Keratinocyte (primary cell): ENCODE measurements around the gene MUC4. TPM values are rescaled to one million over a fixed set of nuclear protein-coding genes. Genes with fewer than 3 reads are reported as not detected.

Experiments used
- DNase-seq: peaks from one replicate; pipeline ENCODE4 v3.0.0-alpha.2; 2011; ENCODE audit warnings: low read depth, missing footprints, low spot score
- FAIRE-seq: peaks from 2 replicates; lab custom pipeline; 2011; peaks lifted over from hg19 to GRCh38; lab: Jason Lieb, UNC
- H2AFZ ChIP-seq: 2 replicates; pipeline ENCODE4 v1.6.0; 2012; ENCODE audit warnings: low read length, control low read depth, inconsistent platforms; ENCODE audit not compliant: control insufficient read depth
- H3K27ac ChIP-seq: 2 replicates; pipeline ENCODE4 v1.5.1; 2011; ENCODE audit warnings: low read length; ENCODE audit not compliant: control insufficient read depth, insufficient read depth
- H3K27me3 ChIP-seq: 3 replicates; pipeline ENCODE4 v1.6.0; 2011; ENCODE audit warnings: low read length; ENCODE audit not compliant: control insufficient read depth, insufficient read depth; ENCODE audit errors: extremely low read depth
- H3K36me3 ChIP-seq, 2 experiments: 2 replicates in 1 of 2; 3 replicates in 1 of 2; pipeline ENCODE4 v1.5.1; 2011; ENCODE audit warnings: low read length in 2 of 2, mild to moderate bottlenecking in 1 of 2; ENCODE audit not compliant: control insufficient read depth in 2 of 2, insufficient read depth in 2 of 2; ENCODE audit errors: extremely low read depth in 1 of 2
- H3K4me1 ChIP-seq: 3 replicates; pipeline ENCODE4 v1.5.1; 2011; ENCODE audit warnings: low read length; ENCODE audit not compliant: control insufficient read depth, insufficient read depth; ENCODE audit errors: extremely low read depth
- H3K4me2 ChIP-seq: 3 replicates; pipeline ENCODE4 v1.6.0; 2011; ENCODE audit warnings: low read depth, low read length; ENCODE audit not compliant: control insufficient read depth, insufficient read depth; ENCODE audit errors: extremely low read depth
- H3K4me3 ChIP-seq, 3 experiments: fragments of 200-600 bp in 1 of 3; sonication (generic) in 1 of 3; 2 replicates in 2 of 3; 3 replicates in 1 of 3; pipeline ENCODE4 v1.5.1; 2011 to 2016; ENCODE audit warnings: low read length in 3 of 3, mild to moderate bottlenecking in 3 of 3, control low read depth in 2 of 3, inconsistent platforms in 1 of 3, low read depth in 1 of 3, mixed read lengths in 1 of 3, mixed run types in 1 of 3, moderate library complexity in 1 of 3; ENCODE audit not compliant: control insufficient read depth in 2 of 3, insufficient read depth in 2 of 3; ENCODE audit errors: extremely low read depth in 1 of 3
- H3K79me2 ChIP-seq: 2 replicates; pipeline ENCODE4 v1.6.0; 2012; ENCODE audit warnings: low read length; ENCODE audit not compliant: control insufficient read depth, insufficient read depth
- H3K9ac ChIP-seq: 3 replicates; pipeline ENCODE4 v1.6.0; 2011; ENCODE audit warnings: low read length; ENCODE audit not compliant: control insufficient read depth, insufficient read depth; ENCODE audit errors: extremely low read depth
- H3K9me1 ChIP-seq: 3 replicates; pipeline ENCODE4 v1.6.0; 2011; ENCODE audit warnings: low read length; ENCODE audit not compliant: control insufficient read depth, insufficient read depth; ENCODE audit errors: extremely low read depth
- H3K9me3 ChIP-seq: 2 replicates; pipeline ENCODE4 v1.5.1; 2012; ENCODE audit warnings: low read depth, low read length; ENCODE audit not compliant: control insufficient read depth
- H4K20me1 ChIP-seq: 3 replicates; pipeline ENCODE4 v1.6.0; 2011; ENCODE audit warnings: low read length; ENCODE audit not compliant: control insufficient read depth, insufficient read depth; ENCODE audit errors: extremely low read depth
- CTCF ChIP-seq, 3 experiments: IDR thresholded peaks in 1 of 3; conservative IDR thresholded peaks in 1 of 3; optimal IDR thresholded peaks in 1 of 3; 2 replicates in 2 of 3; 3 replicates in 1 of 3; pipeline versions ENCODE3 to v1.5.1; 2011; ENCODE audit warnings: low read length in 3 of 3, mild to moderate bottlenecking in 3 of 3, moderate library complexity in 2 of 3, control low read depth in 1 of 3, inconsistent platforms in 1 of 3; ENCODE audit not compliant: insufficient read depth in 2 of 3; ENCODE audit errors: extremely low read depth in 1 of 3
- EZH2 ChIP-seq: IDR thresholded peaks from one replicate; pipeline ENCODE4 v1.6.1; 2012; ENCODE audit warnings: inconsistent platforms, mild to moderate bottlenecking, low read length, moderate library complexity
- dilution Hi-C: fragments of 300-500 bp; cut with MboI; formaldehyde crosslinking; loops from one replicate; pipeline ENCODE4 v1.7.0; 2020; ENCODE audit warnings: low sequenced_read_pairs; ENCODE audit not compliant: extremely low pct_ligation_motif_present
- polyA plus RNA-seq, 5 experiments: library from polyadenylated mRNA; depleted of rRNA in 3 of 5; stranded (reverse) in 3 of 5; stranded (forward) in 1 of 5; unstranded in 1 of 5; fragments of >200 nt; gene quantifications; 1 replicate in 1 of 5; 2 replicates in 3 of 5; 3 replicates in 1 of 5; pipeline versions ENCODE4 v1.2.1 to v1.2.3, GENCODE V29; 2011 to 2012; ENCODE audit warnings: missing spikeins in 2 of 5, low read depth in 1 of 5, low replicate concordance in 1 of 5

MUC4 gene
- polyA plus RNA-seq, 1 donor (not counting 4 experiments of a cell fraction or from before 2014, with no cell fraction given): not detected

- dilution Hi-C loops: no loop called here
- Histone ChIP-seq H3K36me3 (no peaks in the 10 kb centered on the region), H3K9me3 (no peaks in the 10 kb centered on the region), H3K9me1 (no peaks in the 10 kb centered on the region), H3K79me2 (no peaks in the 10 kb centered on the region), H3K4me3 (no peak overlapping the region), H3K9ac (no peak overlapping the region), H4K20me1 (no peaks in the 10 kb centered on the region), H3K4me1 (no peaks in the 10 kb centered on the region), H3K27ac (no peak overlapping the region), H3K27me3 (no peaks in the 10 kb centered on the region), H3K4me2 (no peak overlapping the region), H2AFZ (no peak overlapping the region)
- TF ChIP-seq CTCF (optimal IDR thresholded peaks at IDR 0.05 in 1 of 3, IDR thresholded peaks at IDR 0.05 in 1 of 3, conservative IDR thresholded peaks at IDR 0.05 in 1 of 3; ENCODE audit: extremely low read depth in 1 of 3, insufficient read depth in 2 of 3, low read length in 3 of 3): no peak
- no peak for TF ChIP-seq EZH2
- DNase-seq (no peak), FAIRE-seq (no peak)
Measured at GRCh38 chr3:195770081-195770840, 41.5 kb downstream of the MUC4 start.

GRCh38 chr3:195769551-195769950, 42.2 kb downstream of the MUC4 start:
- no peak for FAIRE-seq
- dilution Hi-C loops: no loop called here

More at GRCh38 chr3:195769551-195769950, 42.2 kb downstream of the MUC4 start:
- Histone ChIP-seq H4K20me1 (no peaks in the 10 kb centered on the region), H3K4me3 (no peak overlapping the region), H3K9ac (no peak overlapping the region), H3K79me2 (no peaks in the 10 kb centered on the region), H3K27me3 (no peaks in the 10 kb centered on the region), H3K36me3 (no peaks in the 10 kb centered on the region), H3K4me2 (no peak overlapping the region), H3K27ac (no peak overlapping the region), H3K9me1 (no peaks in the 10 kb centered on the region), H3K9me3 (no peaks in the 10 kb centered on the region), H3K4me1 (no peaks in the 10 kb centered on the region), H2AFZ (no peak overlapping the region)
- DNase-seq: no peak
- no peak for TF ChIP-seq CTCF (optimal IDR thresholded peaks at IDR 0.05 in 1 of 3, IDR thresholded peaks at IDR 0.05 in 1 of 3, conservative IDR thresholded peaks at IDR 0.05 in 1 of 3; ENCODE audit: extremely low read depth in 1 of 3, insufficient read depth in 2 of 3, low read length in 3 of 3)
- no peak for TF ChIP-seq EZH2
